Panc1 (cell line): Measurements from ENCODE around the gene ZNF691. TPM values are rescaled to one million over a fixed set of nuclear protein-coding genes. Genes with fewer than 3 reads are reported as not detected.

Experiments
- ATAC-seq: fragments of 200-7000 bp; cut with Tn5 transposase; 2 replicates; pipeline ENCODE4 v1.9.1; 2020; ENCODE audit warnings: mild to moderate bottlenecking, moderate library complexity
- BruUV-seq: library from RNA; stranded (reverse); fragments of 400-500 nt; replicated peaks from 2 replicates; lab custom pipeline; 2021; lab: Mats Ljungman, UMichigan
- CTCF ChIA-PET: fragments of 300-600 bp; sonication (Branson Sonifier 250); formaldehyde crosslinking; loops from one replicate; lab custom pipeline; 2022; ENCODE audit warnings: antibody characterized with exemption; lab: Charles Lee
- POLR2A ChIA-PET: fragments of 300-600 bp; sonication (Branson Sonifier 250); formaldehyde crosslinking; loops from one replicate; lab custom pipeline; 2022; ENCODE audit warnings: antibody characterized with exemption; lab: Charles Lee
- DNase-seq: peaks from one replicate; pipeline ENCODE4 v3.0.0-alpha.2; 2010; ENCODE audit warnings: low read depth, low spot score
- H3K27ac ChIP-seq: 2 replicates; pipeline ENCODE4 v1.5.1; 2011; ENCODE audit warnings: mild to moderate bottlenecking, low read length, inconsistent platforms
- H3K27me3 ChIP-seq: fragments of 200-500 bp; sonication (Bioruptor generic); 2 replicates; pipeline ENCODE4 v1.6.0; 2014; ENCODE audit warnings: low read length, inconsistent platforms; ENCODE audit not compliant: control insufficient read depth, insufficient read depth
- H3K36me3 ChIP-seq: fragments of 200-500 bp; sonication (Bioruptor generic); 2 replicates; pipeline ENCODE4 v1.5.1; 2014; ENCODE audit warnings: inconsistent platforms, mild to moderate bottlenecking, low read length, moderate library complexity; ENCODE audit not compliant: control insufficient read depth, insufficient read depth
- H3K4me1 ChIP-seq: 2 replicates; pipeline ENCODE4 v1.5.1; 2011; ENCODE audit warnings: inconsistent platforms, mild to moderate bottlenecking, low read length, moderate library complexity; ENCODE audit not compliant: control insufficient read depth, insufficient read depth
- H3K4me3 ChIP-seq, 2 experiments: 2 replicates each; pipeline ENCODE4 v1.5.1; 2011 to 2012; ENCODE audit warnings: low read depth in 2 of 2, low read length in 2 of 2, mild to moderate bottlenecking in 2 of 2, inconsistent platforms in 1 of 2, moderate library complexity in 1 of 2
- H3K9me3 ChIP-seq: fragments of 200-500 bp; sonication (Bioruptor generic); 2 replicates; pipeline ENCODE4 v1.5.1; 2014; ENCODE audit warnings: low read depth, mild to moderate bottlenecking, inconsistent platforms, low read length, moderate library complexity; ENCODE audit not compliant: control insufficient read depth, insufficient read depth
- POLR2AphosphoS5 ChIP-seq: IDR thresholded peaks from 2 replicates; pipeline ENCODE4 v1.6.1; 2012; ENCODE audit warnings: mild to moderate bottlenecking, low read depth, low read length, moderate library complexity
- REST ChIP-seq, 2 experiments: IDR thresholded peaks; 2 replicates each; pipeline ENCODE4 v1.6.1; 2011 to 2012; ENCODE audit warnings: low read depth in 2 of 2, control low read depth in 1 of 2, low read length in 1 of 2, mild to moderate bottlenecking in 1 of 2, moderate library complexity in 1 of 2; ENCODE audit not compliant: insufficient read depth in 1 of 2
- SIN3A ChIP-seq: IDR thresholded peaks from 2 replicates; pipeline ENCODE4 v1.6.1; 2012; ENCODE audit warnings: low read depth, mild to moderate bottlenecking, low read length, moderate library complexity, borderline replicate concordance; ENCODE audit not compliant: insufficient read depth
- TCF7L2 ChIP-seq: IDR thresholded peaks from 2 replicates; pipeline ENCODE4 v1.6.1; 2011; ENCODE audit warnings: mild to moderate bottlenecking, low read depth, low read length, inconsistent platforms
- in situ Hi-C: cut with HindIII; loops from 2 replicates; pipeline ENCODE4 v1.10.0; 2016; ENCODE audit warnings: low sequenced_read_pairs, low pct_unique_long_range_greater_than_20kb
- intact Hi-C: fragments of 100-400 bp; cut with micrococcal nuclease; formaldehyde crosslinking; loops from one replicate; pipeline ENCODE4 v1.10.0; 2022; ENCODE audit not compliant: unreplicated experiment
- total RNA-seq: library from RNA; stranded (reverse); gene quantifications from one replicate; pipeline ENCODE4 v1.2.1, GENCODE V29; 2021; ENCODE audit not compliant: unreplicated experiment
- TF ChIP-seq, protein P1 (sequence below): fragments of 450-650 bp; IDR thresholded peaks from 2 replicates; pipeline ENCODE4 v1.5.1; 2017; ENCODE audit warnings: mild to moderate bottlenecking

ZNF691 gene
- total RNA-seq, 1 experiment from 2014 or later = 9.9 TPM

- H3K4me3 ChIP-seq = no peak overlapping the region
- POLR2A ChIA-PET = no interaction called here
- in situ Hi-C loops = no loop called here
- CTCF ChIA-PET = no interaction called here
- no peak for TF ChIP-seq SIN3A
- TF ChIP-seq, protein P1, sequence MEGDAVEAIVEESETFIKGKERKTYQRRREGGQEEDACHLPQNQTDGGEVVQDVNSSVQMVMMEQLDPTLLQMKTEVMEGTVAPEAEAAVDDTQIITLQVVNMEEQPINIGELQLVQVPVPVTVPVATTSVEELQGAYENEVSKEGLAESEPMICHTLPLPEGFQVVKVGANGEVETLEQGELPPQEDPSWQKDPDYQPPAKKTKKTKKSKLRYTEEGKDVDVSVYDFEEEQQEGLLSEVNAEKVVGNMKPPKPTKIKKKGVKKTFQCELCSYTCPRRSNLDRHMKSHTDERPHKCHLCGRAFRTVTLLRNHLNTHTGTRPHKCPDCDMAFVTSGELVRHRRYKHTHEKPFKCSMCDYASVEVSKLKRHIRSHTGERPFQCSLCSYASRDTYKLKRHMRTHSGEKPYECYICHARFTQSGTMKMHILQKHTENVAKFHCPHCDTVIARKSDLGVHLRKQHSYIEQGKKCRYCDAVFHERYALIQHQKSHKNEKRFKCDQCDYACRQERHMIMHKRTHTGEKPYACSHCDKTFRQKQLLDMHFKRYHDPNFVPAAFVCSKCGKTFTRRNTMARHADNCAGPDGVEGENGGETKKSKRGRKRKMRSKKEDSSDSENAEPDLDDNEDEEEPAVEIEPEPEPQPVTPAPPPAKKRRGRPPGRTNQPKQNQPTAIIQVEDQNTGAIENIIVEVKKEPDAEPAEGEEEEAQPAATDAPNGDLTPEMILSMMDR = no peak
- no peak for TF ChIP-seq TCF7L2
- TF ChIP-seq REST (IDR thresholded peaks at IDR 0.05; ENCODE audit: insufficient read depth in 1 of 2, low read depth in 2 of 2, low read length in 1 of 2) = no peak
- no peak for TF ChIP-seq POLR2AphosphoS5
- ATAC-seq = no peak
- intact Hi-C loops = no loop called here
- no peak overlapping the region for H3K27ac ChIP-seq
- no peaks in the 10 kb centered on the region for H3K9me3 ChIP-seq
- no peaks in the 10 kb centered on the region for H3K4me1 ChIP-seq
- H3K36me3 ChIP-seq = no peaks in the 10 kb centered on the region
- BruUV-seq = no TSS peak
- no peaks in the 10 kb centered on the region for H3K27me3 ChIP-seq
- no peak for DNase-seq
Measured at GRCh38 chr1:42831273-42831672, 15.1 kb upstream of the ZNF691 start.

- ATAC-seq (no peak), DNase-seq (no peak)
- Histone ChIP-seq H3K4me3 (no peak overlapping the region), H3K9me3 (no peaks in the 10 kb centered on the region), H3K27ac (no peak overlapping the region), H3K36me3 (no peaks in the 10 kb centered on the region), H3K4me1 (no peaks in the 10 kb centered on the region), H3K27me3 (no peaks in the 10 kb centered on the region)
- no peak for TF ChIP-seq POLR2AphosphoS5
- TF ChIP-seq REST (IDR thresholded peaks at IDR 0.05; ENCODE audit: insufficient read depth in 1 of 2, low read depth in 2 of 2, low read length in 1 of 2) = no peak
- no peak for TF ChIP-seq SIN3A
- no peak for TF ChIP-seq TCF7L2
- TF ChIP-seq, protein P1 = no peak
- CTCF ChIA-PET = interaction anchor here (0.6 to 0.7 kb wide), 2 partner anchors 25 to 289 kb away, joined by 3 to 5 read pairs; no protein-coding TSS in a partner anchor
- no TSS peak for BruUV-seq
- POLR2A ChIA-PET = interaction anchor here (0.5 to 1.0 kb wide), 2 partner anchors 13 to 88 kb away, joined by 4 to 9 read pairs; partner anchors contain the start of gene ZNF691
- in situ Hi-C loops (no loop called here), intact Hi-C loops (no loop called here)
Measured at GRCh38 chr1:42832641-42833240, 13.7 kb upstream of the ZNF691 start.
